Fibroblast of peridontal ligament (primary cell): ENCODE data around the gene FCHO2.
"Not testable (repeated sequence)": the region's sequence is repeated elsewhere in the genome, so short reads cannot be mapped to it uniquely, and the experiment has no call there.

ENCODE experiments used
- DNase-seq: peaks from one replicate; pipeline ENCODE4 v3.0.0-alpha.2; 2010; ENCODE audit errors: extremely low read depth

Gene FCHO2

DNA sequence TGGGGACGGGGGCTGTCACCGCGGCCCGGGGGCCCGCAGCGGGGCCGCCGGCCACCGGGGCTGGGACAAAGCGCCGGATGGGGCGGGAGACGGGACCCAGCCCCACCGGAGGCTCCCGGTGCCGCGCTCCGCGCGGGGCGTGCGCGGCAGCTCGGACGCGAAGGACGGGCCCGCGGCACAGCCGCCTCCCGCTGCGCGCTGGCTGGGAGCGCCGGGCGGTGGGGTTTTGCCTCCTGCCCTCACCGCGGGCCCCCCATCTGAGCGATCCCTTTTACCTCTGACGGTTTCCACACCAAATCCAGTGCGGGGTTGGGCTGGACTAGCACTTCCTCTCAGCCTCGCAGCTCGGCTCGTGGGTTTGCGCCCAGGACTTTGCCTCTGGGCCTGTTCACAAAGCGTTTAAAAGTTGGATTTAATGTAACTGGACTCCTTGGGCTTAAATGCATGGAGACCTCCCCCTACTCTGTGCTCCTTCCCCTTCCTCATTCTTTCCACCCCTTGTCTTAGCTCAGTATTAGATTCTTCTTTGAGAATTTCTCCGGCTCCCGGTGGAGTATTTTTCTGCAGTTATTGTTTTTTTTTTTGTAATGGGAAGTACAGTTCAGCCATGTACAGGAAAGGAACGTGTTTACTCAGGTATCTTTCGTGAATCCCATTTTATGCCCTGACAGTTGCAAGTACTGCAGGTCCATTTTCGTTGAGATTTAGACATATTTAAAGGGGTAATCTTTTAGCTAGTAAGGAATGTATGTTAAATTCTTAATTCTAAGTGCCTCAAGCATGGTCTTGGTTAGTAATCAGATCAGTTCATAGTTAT is 691 bp downstream of the FCHO2 start:
- DNase-seq: peak; percentile 54

DNA sequence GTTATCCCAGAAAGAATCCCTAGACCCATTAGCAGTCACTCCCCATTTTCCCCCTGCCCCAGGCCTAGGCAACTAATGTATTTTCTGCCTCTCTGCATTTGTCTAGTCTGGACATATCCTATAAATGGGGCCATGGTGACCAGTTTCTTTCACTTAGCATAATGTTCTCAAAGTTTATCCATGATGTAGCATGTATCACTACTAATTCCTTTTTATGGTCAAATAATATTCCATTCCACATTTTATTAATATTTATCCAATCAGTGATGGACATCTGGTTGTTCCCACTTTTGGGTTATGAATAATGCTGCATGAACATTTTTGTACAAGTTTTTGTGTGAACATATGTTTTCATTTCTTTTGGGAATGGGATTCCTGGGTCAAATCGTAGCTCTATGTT is 1.5 kb downstream of the FCHO2 start:
- no peak for DNase-seq

DNA sequence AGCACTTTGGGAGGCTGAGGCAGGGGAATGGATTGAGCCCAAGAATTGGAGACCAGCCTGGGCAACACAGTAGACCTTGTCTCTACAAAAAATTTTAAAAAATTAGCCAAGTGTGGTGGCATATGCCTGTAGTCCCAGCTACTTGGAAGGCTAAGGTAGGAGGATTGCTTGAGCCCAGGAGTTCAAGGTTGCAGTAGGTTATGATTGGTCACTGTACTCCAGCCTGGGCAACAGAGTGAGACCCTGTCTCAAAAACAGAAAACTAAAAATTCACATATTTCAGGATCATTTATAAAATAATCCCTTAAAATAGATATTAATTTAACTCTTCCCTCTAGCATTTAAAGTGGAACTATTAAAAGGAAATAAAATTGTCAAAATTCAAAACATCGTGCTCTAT is 3.4 kb downstream of the FCHO2 start:
- DNase-seq: no peak

GRCh38 chr5:72974481-72974880 is 18.6 kb downstream of the FCHO2 start:
- DNase-seq: not testable (repeated sequence)

DNA sequence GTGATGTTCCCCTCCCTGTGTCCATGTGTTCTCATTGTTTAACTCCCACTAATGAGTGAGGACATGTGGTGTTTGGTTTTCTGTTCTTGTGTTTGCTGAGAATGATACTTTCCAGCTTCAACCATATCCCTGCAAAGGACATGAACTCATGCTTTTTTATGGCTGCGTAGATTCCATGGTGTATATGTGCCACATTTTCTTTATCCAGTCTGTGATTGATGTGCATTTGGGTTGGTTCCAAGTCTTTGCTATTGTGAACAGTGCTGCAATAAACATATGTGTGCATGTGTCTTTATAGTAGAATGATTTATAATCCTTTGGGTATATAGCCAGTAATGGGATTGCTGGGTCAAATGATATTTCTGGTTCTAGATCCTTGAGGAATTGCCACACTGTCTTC is 21.0 kb downstream of the FCHO2 start:
- not testable (repeated sequence) for DNase-seq

DNA sequence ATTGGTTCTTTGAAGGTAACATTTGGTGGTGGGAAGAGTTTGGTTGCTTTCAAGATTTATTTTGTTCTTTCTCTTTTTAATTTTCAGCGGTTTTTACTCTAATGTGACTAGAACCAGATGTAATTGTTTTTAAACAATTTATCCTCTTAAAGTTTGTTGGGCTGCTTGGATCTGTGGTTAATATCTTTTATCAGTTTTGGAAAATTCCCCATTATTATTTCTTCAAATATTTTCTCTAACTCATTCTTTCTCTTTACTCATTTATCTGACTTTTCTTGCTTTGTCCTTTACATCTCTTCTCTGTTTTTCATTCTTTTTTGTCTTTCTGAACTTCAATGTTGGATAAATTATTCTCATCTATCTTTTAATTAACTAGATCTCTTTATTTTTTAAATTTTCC is 29.9 kb downstream of the FCHO2 start:
- no peak for DNase-seq

DNA sequence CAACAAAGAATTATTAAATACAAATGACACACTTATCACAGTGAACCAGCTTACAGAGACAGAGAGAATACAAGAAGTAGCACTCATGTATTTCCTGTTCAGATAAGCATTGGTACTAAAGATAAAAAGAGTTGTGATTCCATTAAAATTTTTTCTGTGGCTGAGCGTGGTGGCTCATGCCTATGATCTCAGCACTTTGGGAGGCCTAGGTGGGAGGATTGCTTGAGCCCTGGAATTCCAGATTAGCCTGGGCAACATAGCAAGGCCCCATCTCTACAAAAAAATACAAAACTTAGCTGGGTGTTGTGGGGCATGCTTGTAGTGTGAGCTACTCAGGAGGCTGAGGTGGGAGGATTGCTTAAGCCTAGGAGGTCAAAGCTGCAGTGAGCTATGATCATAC is 32.9 kb downstream of the FCHO2 start:
- no peak for DNase-seq

GRCh38 chr5:72991394-72991793 is 35.6 kb downstream of the FCHO2 start:
- DNase-seq: no peak

- no peak for DNase-seq
Measured at GRCh38 chr5:72994578-72994977, 38.7 kb downstream of the FCHO2 start.

GRCh38 chr5:72996632-72997031 is 40.8 kb downstream of the FCHO2 start:
- no peak for DNase-seq

DNA sequence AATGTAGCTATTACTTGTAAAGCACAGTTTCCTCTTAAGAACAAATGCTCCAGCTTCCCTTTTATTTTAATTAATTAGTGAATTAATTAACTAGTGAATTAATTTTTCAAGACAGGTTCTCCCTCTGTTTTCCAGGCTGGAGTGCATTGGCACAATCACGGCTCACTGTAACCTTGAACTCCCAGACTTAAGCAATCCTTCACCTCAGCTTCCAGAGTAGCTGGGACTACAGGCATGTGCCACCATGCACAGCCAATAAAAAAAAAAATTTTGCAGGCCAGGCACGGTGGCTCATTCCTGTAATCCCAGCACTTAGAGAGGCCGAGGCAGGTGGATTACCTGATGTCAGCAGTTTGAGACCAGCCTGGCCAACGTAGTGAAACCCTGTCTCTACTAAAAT is 44.1 kb downstream of the FCHO2 start:
- DNase-seq: no peak

GRCh38 chr5:73005886-73006285 is 50.0 kb downstream of the FCHO2 start:
- DNase-seq: peak; percentile 5

- DNase-seq: no peak
Measured at GRCh38 chr5:73007051-73007450, 51.2 kb downstream of the FCHO2 start.

DNA sequence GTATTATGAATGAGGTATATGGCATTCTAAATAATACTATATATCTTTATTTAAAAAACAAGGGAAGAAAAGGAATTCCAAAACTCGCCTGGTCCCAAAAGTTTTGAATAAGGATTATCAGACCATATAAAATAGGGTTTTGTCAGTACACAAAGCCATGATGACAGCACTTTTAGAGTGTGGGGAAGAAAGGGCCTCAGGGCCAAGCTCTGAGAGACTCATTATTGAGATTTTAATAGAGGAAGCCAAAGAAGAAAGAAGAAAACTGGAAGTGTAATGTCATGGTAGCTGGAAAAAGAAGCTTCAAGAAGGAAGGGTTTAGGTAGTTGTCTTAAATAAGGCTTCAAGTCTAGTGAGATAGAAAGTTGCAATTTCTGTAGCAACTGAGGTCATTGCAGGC is 53.0 kb downstream of the FCHO2 start:
- no peak for DNase-seq

DNA sequence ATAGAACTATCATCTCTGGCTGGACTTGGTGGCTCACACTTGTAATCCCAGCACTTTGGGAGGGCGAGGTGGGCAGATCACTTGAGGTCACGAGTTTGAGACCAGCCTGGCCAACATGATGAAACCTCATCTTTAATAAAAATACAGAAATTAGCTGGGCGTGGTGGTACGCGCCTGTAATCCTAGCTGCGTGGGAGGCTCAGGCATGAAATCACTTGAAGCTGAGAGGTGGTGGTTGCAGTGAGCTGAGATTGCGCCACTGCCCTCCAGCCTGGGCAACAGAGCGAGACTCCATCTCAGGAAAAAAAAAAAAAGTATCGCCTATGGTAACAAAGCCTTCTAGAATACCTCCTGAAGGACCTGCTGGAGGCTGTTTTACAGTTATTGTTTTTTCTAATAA is 55.8 kb downstream of the FCHO2 start:
- not testable (repeated sequence) for DNase-seq

- no peak for DNase-seq
Measured at GRCh38 chr5:73018892-73019291, 63.1 kb downstream of the FCHO2 start.

- no peak for DNase-seq
Measured at GRCh38 chr5:73019766-73020165, 63.9 kb downstream of the FCHO2 start.

DNA sequence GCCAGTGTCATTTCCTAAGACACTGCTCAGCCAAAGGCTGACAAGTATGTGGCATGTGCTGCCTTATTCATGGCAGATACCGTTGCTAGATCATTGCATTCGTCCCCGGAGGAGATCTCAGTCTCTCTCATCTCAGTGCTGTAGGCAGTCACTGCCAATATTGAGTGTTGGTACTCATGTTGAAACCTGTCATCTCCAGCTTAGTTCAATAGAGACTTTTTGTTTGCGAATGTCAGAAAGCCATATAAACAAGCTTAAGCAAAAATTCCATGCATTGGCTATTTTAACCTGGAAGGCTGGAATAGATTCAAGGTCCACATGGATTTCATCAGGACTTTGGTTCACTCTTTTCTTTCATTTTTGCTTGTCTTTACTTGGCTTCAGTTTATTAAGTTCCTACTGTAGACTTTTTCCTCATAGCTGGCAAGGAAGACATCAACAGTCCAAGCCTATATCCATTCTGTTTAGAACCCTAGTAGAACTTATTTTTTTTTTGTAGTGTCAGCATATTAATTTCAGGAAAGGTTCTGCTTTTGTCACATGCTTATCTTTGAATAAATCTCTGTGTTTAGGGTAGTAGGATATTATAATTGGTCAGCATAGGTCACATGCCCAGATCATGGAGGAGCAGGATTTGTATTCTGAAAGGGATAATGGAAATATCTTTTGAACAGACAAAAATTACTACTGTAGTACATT is 66.8 kb downstream of the FCHO2 start:
- DNase-seq: peak; percentile 60

- DNase-seq: not testable (repeated sequence)
Measured at GRCh38 chr5:73024946-73025544, 69.2 kb downstream of the FCHO2 start.

DNA sequence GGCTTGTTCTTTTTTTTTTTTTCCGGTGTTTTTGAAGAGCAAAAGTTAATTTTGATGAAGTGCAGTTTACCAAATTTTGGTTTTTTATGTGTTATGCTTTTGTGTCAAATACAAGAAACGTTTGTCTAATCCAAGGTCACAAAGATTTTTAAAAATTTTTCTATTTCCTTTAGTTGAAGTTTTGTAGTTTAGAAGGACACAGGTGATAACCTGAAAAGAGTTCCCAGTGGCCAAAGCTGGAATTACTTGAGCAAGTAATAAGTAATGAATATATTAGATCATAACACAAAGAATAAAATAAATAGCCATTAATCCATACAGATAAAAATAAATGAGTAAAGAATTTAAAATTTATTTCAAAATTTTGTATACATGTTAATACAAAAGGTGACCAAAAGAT is 71.5 kb downstream of the FCHO2 start:
- no peak for DNase-seq

- no peak for DNase-seq
Measured at GRCh38 chr5:73027816-73028215, 72.0 kb downstream of the FCHO2 start.

DNA sequence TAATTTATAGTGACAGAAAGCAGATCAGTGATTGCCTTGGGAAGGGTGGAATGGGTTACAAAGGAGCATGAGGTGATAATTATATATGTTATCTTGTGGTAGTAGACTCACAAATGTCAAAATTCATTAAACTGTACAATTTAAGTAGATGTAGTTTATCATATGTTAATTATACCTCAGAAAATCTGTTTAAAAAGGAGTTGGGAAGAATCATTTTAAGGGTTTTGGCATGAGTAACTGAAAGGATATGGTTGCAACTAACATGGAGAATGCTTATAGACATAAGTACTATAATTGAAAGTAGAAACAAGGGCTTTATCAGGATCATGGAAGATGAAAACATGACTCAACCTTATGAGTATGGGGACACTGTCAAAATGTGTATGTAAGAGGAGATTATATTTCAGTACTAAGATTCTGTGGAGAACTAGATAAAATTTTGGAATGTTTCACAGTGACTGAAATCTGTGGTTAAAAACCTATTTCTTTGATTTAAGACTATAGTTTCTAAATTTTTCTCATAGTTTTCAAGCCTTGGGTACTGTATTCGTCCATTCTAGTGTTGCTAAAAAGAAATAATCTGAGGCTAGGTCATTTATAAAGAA is 73.3 kb downstream of the FCHO2 start:
- peak; percentile 62 for DNase-seq

GRCh38 chr5:73030531-73030930 is 74.7 kb downstream of the FCHO2 start:
- no peak for DNase-seq
